Measurements from ENCODE around the gene SMG6. TPM values are rescaled to one million over a fixed set of nuclear protein-coding genes. Genes with fewer than 3 reads are reported as not detected.

The SMG6 gene
- total RNA-seq, 2 experiments from 2014 or later, result 37.8 to 38.7 TPM

DNA sequence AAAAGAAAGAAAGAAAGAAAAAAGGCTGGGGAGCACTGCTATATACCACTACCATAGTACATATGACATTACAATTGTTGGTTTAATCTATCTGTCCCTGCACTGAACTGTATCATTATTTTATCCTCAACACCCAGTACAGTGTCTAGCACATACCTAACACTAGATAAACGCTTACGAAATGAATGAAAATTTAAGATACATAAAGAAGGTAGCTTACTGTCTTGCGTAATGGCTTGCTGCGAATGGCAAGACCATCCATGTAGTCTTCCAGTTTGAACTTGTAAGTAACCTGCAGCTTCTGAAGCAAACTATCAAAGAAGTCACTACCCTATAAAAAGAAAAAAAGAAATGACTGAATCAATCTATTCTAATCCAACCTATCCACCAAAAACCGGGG lies 6.6 kb downstream of the SMG6 start:
- Mint-ChIP-seq H3K36me3 (ENCODE audit: low read depth) (peaks cover 61% of the 10 kb centered on the region), H3K27ac (no peak overlapping the region), H3K9me3 (no peaks in the 10 kb centered on the region), H3K27me3 (no peaks in the 10 kb centered on the region), H3K4me1 (peaks cover 45% of the 10 kb centered on the region), H3K4me3 (no peak overlapping the region)
- POLR2A ChIA-PET, result interaction anchor here (0.7 kb wide), 1 partner anchor 257 kb away, joined by 3 read pairs; no protein-coding TSS in a partner anchor
- CTCF ChIA-PET, result interaction anchor here (0.6 kb wide), 1 partner anchor 41 kb away, joined by 3 read pairs; the partner anchor contains the start of gene SGSM2
- DNase-seq, result no peak

DNA sequence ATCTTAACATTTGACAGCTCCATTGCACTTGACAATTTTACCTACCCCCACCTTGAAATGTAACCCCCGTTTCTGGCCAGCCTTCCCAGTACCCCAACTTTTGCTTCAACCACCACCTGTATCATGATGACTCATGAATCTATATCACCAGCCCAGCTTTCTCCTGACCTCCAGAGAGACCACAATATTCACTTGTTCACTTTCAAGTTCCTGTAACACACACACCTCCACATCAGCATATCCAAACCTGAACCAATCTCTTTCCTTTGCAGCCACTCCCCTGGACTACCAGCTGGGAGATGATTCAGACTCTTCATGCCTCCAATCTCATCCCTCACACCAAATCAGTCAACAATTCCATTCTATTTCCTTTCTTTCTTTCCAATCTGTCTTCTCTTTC lies 8.0 kb downstream of the SMG6 start:
- no peak for DNase-seq
- POLR2A ChIA-PET, result interaction anchor here (2.3 kb wide), 1 partner anchor 8 kb away, joined by 9 read pairs; the partner anchor contains the start of genes SMG6 and SRR
- Mint-ChIP-seq H3K4me3 (no peak overlapping the region), H3K27ac (peak overlapping the region; percentile 1), H3K27me3 (no peaks in the 10 kb centered on the region), H3K4me1 (peaks cover 33% of the 10 kb centered on the region), H3K36me3 (ENCODE audit: low read depth) (peaks cover 71% of the 10 kb centered on the region), H3K9me3 (no peaks in the 10 kb centered on the region)
- CTCF ChIA-PET, result no interaction called here

DNA sequence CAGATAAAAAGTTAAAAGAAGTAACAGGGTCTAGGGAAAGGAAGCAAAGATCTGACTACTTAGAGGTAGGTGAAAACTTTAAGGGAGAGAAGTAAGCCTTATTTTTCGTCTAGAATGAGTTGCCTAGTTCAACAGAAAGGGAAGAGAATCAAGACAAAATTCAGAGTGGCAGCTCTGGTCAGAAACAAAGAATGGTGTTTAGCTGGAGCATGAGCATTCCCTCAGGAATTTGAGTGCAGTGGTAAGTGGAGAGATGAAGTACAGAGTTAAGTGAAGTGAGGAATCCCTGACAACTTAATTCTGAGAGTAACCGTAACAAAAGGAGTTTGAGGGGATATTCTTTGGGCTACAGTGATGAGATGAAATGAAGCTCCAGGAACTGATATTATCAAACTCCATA lies 11.5 kb downstream of the SMG6 start:
- peaks cover 70% of the 10 kb centered on the region for H3K36me3 Mint-ChIP-seq (ENCODE audit: low read depth)
- POLR2A ChIA-PET, result no interaction called here
- H3K27ac Mint-ChIP-seq, result no peak overlapping the region

DNA sequence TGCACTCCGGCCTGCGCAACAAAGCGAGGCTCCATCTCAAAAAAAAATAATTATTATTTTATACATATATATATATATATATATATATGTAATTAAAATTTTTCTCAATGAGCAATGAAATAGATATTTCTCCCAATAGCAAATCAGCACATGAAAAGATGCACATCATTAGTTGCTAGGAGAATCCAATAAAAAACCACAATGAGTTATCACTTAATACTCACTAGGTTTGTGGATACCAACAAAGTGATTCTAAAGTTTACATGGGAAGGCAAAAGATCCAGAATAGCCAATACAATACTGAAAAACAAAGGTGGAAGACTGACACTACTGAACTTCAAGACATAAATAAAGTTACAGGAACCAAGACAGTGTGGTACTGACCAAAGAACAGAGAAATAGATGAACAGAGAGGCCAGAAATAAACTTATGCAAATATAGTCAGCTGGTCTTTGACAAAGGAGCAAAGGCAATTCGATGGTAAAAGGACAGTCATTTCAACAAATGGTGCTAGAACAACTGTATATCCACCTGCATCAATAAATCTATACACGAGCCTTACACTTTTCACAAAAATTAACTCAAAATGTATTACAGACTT lies 13.6 kb downstream of the SMG6 start:
- ChIA-PET POLR2A (no interaction called here), CTCF (no interaction called here)
- Mint-ChIP-seq H3K9me3 (no peaks in the 10 kb centered on the region), H3K4me1 (peaks cover 10% of the 10 kb centered on the region), H3K4me3 (no peak overlapping the region), H3K27ac (no peak overlapping the region), H3K36me3 (ENCODE audit: low read depth) (peaks cover 60% of the 10 kb centered on the region), H3K27me3 (no peaks in the 10 kb centered on the region)
- DNase-seq, result no peak

More for the DNA sequence above, 11.5 kb downstream of the SMG6 start:
- H3K4me3 Mint-ChIP-seq, result no peak overlapping the region
- no peak for DNase-seq
- H3K9me3 Mint-ChIP-seq, result no peaks in the 10 kb centered on the region
- H3K4me1 Mint-ChIP-seq, result peaks cover 20% of the 10 kb centered on the region
- CTCF ChIA-PET, result interaction anchor here (1.9 kb wide), 1 partner anchor 47 kb away, joined by 5 read pairs; no protein-coding TSS in a partner anchor
- no peaks in the 10 kb centered on the region for H3K27me3 Mint-ChIP-seq

DNA sequence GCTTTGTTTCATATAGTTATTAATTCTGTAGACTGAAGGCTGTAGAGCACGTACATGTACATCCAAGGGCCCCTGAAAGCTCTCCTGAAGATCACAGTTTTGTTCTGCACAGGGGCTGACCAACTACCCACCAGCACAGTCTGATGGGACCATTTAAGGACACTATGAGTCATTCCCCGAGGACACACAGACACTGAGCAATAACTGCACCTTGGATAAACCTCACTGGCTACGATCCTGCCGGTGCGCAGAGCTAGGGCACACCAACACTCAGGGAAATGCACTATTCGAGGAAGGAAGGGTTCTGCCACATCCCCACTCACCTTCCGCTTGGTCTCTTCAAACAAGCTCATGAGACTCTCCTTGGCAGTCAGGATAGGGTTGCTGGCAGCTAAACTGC lies 20.3 kb downstream of the SMG6 start:
- peaks cover 47% of the 10 kb centered on the region for H3K4me1 Mint-ChIP-seq
- H3K36me3 Mint-ChIP-seq (ENCODE audit: low read depth), result peaks cover 70% of the 10 kb centered on the region
- no peak overlapping the region for H3K27ac Mint-ChIP-seq
- CTCF ChIA-PET, result interaction anchor here (0.6 to 5.3 kb wide), 15 partner anchors 17 to 230 kb away, joined by 3 to 63 read pairs (median 4); partner anchors contain the start of genes HIC1, SMG6, SRR and TSR1
- no peak for DNase-seq
- POLR2A ChIA-PET, result interaction anchor here (1.1 to 2.6 kb wide), 5 partner anchors 16 to 228 kb away, joined by 4 to 12 read pairs (median 5); partner anchors contain the start of gene HIC1
- no peaks in the 10 kb centered on the region for H3K27me3 Mint-ChIP-seq
- no peaks in the 10 kb centered on the region for H3K9me3 Mint-ChIP-seq
- H3K4me3 Mint-ChIP-seq, result no peak overlapping the region

DNA sequence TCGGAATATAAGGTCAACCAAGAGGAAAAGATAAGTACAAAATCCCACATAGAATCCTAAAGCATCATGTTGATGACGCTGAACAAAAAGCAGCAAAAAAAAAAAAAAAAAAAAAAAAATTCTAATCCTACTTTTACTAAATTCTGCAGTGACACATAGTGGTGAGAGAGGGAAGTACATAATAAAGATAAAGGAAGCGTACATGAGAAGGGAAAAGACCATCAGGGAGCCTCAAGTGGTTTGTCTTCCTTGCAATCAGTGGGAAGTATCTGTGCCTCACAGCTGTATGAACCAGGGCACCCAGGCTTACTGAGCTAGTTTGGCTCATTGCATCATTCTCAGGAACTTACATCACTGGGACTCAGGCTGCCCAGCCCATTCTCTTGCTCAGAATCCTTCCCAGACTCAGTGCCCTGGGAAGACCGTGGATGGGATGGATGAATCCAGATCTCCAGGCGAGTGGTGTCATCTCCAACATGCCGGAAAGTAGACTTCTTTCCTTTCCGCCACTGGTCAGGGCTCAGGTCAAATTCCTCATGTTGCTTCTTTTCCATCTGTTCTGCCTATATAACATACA lies 21.2 kb downstream of the SMG6 start:
- no peak overlapping the region for H3K4me3 Mint-ChIP-seq
- ChIA-PET CTCF (interaction anchor here (0.8 to 5.3 kb wide), 13 partner anchors 16 to 229 kb away, joined by 3 to 63 read pairs (median 4); partner anchors contain the start of genes HIC1 and TSR1), POLR2A (interaction anchor here (1.2 to 3.3 kb wide), 5 partner anchors 16 to 227 kb away, joined by 5 to 14 read pairs (median 8); partner anchors contain the start of gene HIC1)
- H3K27me3 Mint-ChIP-seq, result no peaks in the 10 kb centered on the region
- H3K4me1 Mint-ChIP-seq, result peaks cover 48% of the 10 kb centered on the region
- DNase-seq, result no peak
- peak overlapping the region; percentile 56 for H3K27ac Mint-ChIP-seq
- H3K9me3 Mint-ChIP-seq, result no peaks in the 10 kb centered on the region
- H3K36me3 Mint-ChIP-seq (ENCODE audit: low read depth), result peaks cover 62% of the 10 kb centered on the region

DNA sequence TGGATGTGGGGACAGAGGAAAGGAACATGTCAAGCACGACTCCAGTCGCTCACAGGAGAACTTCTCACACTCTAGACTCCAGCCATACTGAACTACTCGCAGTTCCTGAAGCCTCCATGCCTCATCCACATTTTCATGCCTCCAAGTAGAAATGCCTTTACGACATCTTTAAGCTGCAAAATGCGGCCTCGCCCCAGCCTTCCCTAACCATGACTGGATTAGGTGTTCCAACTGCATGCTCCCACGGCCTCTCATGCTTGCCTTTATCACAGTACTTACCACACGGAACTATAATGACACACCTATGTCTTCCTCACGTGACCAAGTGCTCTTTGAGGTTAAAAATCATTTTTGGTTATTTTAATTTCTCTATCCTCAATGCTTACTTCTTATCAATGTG lies 23.9 kb downstream of the SMG6 start:
- DNase-seq, result no peak
- peaks cover 67% of the 10 kb centered on the region for H3K4me1 Mint-ChIP-seq
- POLR2A ChIA-PET, result interaction anchor here (1.0 to 3.3 kb wide), 6 partner anchors 13 to 224 kb away, joined by 3 to 14 read pairs (median 6); partner anchors contain the start of genes HIC1 and SMG6
- peaks cover 63% of the 10 kb centered on the region for H3K36me3 Mint-ChIP-seq (ENCODE audit: low read depth)
- H3K4me3 Mint-ChIP-seq, result no peak overlapping the region
- CTCF ChIA-PET, result interaction anchor here (0.8 to 5.3 kb wide), 6 partner anchors 20 to 223 kb away, joined by 3 to 63 read pairs (median 4); partner anchors contain the start of gene HIC1
- H3K27me3 Mint-ChIP-seq, result no peaks in the 10 kb centered on the region
- no peaks in the 10 kb centered on the region for H3K9me3 Mint-ChIP-seq
- H3K27ac Mint-ChIP-seq, result no peak overlapping the region

DNA sequence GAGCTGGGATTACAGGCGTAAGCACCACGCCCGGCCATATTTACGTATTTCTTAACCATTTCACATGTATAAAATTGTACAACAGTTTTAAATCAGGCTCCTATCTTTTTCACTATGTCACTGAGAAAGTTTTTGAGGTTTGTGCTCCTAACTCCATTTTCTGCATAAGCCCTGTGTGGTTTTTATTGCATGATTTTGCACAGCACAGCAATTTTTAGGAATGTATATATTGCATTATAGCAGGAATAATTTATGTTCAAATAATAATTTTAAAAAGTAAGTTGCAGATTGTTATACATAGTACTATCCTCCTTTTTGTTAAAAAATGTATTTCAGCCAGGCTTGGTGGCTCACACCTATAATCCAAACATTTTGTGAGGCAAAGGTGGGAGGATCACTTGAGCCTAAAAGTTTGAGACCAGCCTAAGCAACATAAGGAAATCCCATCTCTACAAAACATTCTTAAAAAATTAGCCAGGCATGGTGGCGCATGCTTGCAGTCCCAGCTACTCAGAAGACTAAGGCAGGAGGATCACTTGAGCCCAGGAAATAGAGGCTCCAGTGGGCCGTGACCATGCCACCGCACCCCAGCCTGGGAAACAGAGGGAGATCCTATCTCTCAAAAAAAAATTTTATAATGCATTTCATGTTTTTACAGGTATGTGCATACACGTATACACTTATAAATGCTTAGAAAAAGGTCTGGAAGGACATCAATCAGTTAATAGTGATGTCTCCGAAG lies 26.0 kb downstream of the SMG6 start:
- H3K9me3 Mint-ChIP-seq, result no peaks in the 10 kb centered on the region
- ChIA-PET POLR2A (interaction anchor here (2.1 kb wide), 1 partner anchor 11 kb away, joined by 17 read pairs; no protein-coding TSS in a partner anchor), CTCF (interaction anchor here (0.7 to 1.5 kb wide), 2 partner anchors 33 to 515 kb away, joined by 3 to 8 read pairs; no protein-coding TSS in a partner anchor)
- no peak overlapping the region for H3K4me3 Mint-ChIP-seq
- H3K4me1 Mint-ChIP-seq, result peaks cover 68% of the 10 kb centered on the region
- no peaks in the 10 kb centered on the region for H3K27me3 Mint-ChIP-seq
- no peak for DNase-seq
- H3K36me3 Mint-ChIP-seq (ENCODE audit: low read depth), result peaks cover 61% of the 10 kb centered on the region
- H3K27ac Mint-ChIP-seq, result no peak overlapping the region

DNA sequence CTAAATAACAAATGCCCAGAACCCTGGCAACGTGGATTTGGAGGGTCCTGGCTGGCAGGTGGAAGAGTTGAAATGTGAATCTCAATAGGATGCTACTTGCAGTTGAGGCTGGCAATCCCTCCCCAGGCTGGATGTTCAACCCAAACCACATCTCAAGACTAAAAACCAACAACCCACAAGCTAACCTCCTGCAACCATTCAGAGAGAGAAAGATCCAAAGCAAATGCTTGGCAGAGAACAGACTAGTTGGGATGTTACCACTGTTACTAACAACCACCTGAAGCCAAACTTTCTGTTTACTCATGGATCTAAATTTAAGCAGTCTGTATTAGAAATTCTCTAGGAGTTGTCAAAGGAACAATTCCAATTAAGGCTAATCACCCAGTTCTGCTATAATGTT lies 27.9 kb downstream of the SMG6 start:
- Mint-ChIP-seq H3K27ac (peak overlapping the region; percentile 69), H3K4me1 (peaks cover 61% of the 10 kb centered on the region), H3K4me3 (no peak overlapping the region), H3K27me3 (no peaks in the 10 kb centered on the region), H3K9me3 (no peaks in the 10 kb centered on the region), H3K36me3 (ENCODE audit: low read depth) (peaks cover 51% of the 10 kb centered on the region)
- DNase-seq, result peak; percentile 44
- CTCF ChIA-PET, result interaction anchor here (1.6 kb wide), 1 partner anchor 31 kb away, joined by 10 read pairs; no protein-coding TSS in a partner anchor
- POLR2A ChIA-PET, result interaction anchor here (0.6 to 2.9 kb wide), 6 partner anchors 9 to 219 kb away, joined by 3 to 17 read pairs (median 13); no protein-coding TSS in a partner anchor

DNA sequence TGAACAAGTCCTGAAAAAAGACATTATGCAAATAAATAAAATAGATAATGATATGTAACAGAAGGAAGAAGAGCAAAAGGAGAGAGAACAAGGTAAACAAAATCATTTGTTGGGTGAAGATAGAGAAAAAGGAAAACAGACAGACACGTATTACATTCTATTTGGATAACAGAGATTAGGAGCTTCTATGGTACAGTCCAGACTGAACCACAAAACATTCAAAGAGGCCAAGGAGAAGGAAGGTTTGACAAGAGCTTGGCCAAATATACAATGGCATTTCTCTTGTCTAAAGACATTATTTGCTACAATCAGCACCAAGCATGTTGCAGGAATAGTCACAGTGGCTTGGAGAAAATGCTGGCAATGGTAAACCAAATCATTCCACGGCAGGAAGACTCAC lies 29.2 kb downstream of the SMG6 start:
- POLR2A ChIA-PET, result interaction anchor here (2.5 to 2.9 kb wide), 2 partner anchors 10 to 21 kb away, joined by 10 to 16 read pairs; no protein-coding TSS in a partner anchor
- Mint-ChIP-seq H3K9me3 (no peaks in the 10 kb centered on the region), H3K4me3 (no peak overlapping the region), H3K27ac (no peak overlapping the region), H3K4me1 (peaks cover 64% of the 10 kb centered on the region), H3K36me3 (ENCODE audit: low read depth) (peaks cover 55% of the 10 kb centered on the region), H3K27me3 (no peaks in the 10 kb centered on the region)
- CTCF ChIA-PET, result no interaction called here
- no peak for DNase-seq

DNA sequence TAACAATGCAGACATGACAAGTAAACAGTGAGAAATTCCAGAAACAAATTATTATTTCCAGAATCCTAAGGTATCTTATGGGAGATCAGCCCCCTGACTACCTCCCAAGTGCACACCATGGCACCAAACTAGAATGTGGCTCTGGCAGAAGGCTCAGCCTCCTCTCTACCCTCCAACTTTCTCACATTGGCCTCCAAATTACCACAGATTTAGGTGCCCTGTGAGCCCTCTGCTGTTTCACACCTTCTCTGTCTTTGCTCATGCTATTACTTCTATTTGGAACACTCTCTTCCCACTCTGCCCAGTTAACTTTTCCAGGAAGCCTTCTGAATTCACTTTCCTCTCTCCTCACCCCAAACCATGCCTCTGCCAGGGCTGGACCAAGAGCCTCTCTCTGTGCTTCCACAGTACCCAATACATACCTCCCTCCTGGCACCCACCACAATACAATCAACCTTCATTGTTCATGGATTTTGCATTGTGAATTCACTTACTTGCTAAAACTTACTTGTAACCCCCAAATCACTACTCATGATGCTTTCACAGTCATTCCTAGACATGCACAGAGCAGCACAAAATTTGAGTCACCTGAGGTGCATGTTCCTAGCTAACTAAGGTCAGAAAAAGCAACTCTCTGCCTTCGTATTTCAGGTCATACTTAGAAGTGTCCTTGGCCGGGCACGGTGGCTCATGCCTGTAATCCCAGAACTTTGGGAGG lies 31.4 kb downstream of the SMG6 start:
- H3K4me3 Mint-ChIP-seq, result no peak overlapping the region
- H3K27me3 Mint-ChIP-seq, result no peaks in the 10 kb centered on the region
- CTCF ChIA-PET, result interaction anchor here (1.1 to 2.4 kb wide), 2 partner anchors 19 to 27 kb away, joined by 3 to 12 read pairs; no protein-coding TSS in a partner anchor
- POLR2A ChIA-PET, result interaction anchor here (1.3 to 4.9 kb wide), 2 partner anchors 8 to 13 kb away, joined by 6 to 19 read pairs; no protein-coding TSS in a partner anchor
- DNase-seq, result no peak
- H3K27ac Mint-ChIP-seq, result peak overlapping the region; percentile 69
- H3K36me3 Mint-ChIP-seq (ENCODE audit: low read depth), result peaks cover 51% of the 10 kb centered on the region
- H3K9me3 Mint-ChIP-seq, result no peaks in the 10 kb centered on the region
- peaks cover 64% of the 10 kb centered on the region for H3K4me1 Mint-ChIP-seq

DNA sequence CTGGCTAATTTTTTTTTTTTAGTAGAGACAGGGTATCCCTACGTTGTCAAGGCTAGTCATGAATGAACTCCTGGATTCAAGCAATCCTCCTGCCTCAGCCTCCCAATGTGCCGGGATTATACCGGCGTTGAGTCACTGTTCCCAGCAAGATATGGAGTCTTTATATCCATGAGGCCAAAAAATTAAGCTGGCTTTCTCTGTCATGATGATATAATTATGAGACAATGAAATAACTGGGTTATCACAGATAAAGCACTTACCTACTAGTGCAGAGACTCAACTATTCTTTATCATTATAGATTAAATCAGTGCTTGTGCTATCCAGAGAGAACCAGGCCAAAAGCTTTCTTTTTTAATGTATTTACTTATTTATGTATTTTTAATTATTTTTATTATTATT lies 36.2 kb downstream of the SMG6 start:
- H3K27ac Mint-ChIP-seq, result peak overlapping the region; percentile 100
- CTCF ChIA-PET, result interaction anchor here (0.5 to 4.5 kb wide), 7 partner anchors 14 to 213 kb away, joined by 3 to 34 read pairs (median 6); no protein-coding TSS in a partner anchor
- POLR2A ChIA-PET, result interaction anchor here (0.9 to 7.8 kb wide), 17 partner anchors 7 to 550 kb away, joined by 3 to 159 read pairs (median 10); partner anchors contain the start of genes HIC1, SMG6, SRR and TSR1
- no peaks in the 10 kb centered on the region for H3K27me3 Mint-ChIP-seq
- no peak overlapping the region for H3K4me3 Mint-ChIP-seq
- peaks cover 50% of the 10 kb centered on the region for H3K36me3 Mint-ChIP-seq (ENCODE audit: low read depth)
- no peak for DNase-seq
- H3K9me3 Mint-ChIP-seq, result no peaks in the 10 kb centered on the region
- peaks cover 77% of the 10 kb centered on the region for H3K4me1 Mint-ChIP-seq

Measured in activated CD4-positive, alpha-beta memory T cell treated with anti-CD3 and anti-CD28 coated beads, Interleukin-2, amount 10 ng/mL, durations not matched to agents 7 days and 5 days (primary cell).